ENCODE data around the gene CD34. TPM values are rescaled to one million over a fixed set of nuclear protein-coding genes. Genes with fewer than 3 reads are reported as not detected.

CD34 gene
- total and polyA plus RNA-seq, 2 donors (not counting 1 experiment from before 2014, with no cell fraction given), result under 0.01 to 0.51 TPM

GRCh38 chr1:207950750-207951149, 39.8 kb upstream of the CD34 start:
- H3K4me3 ChIP-seq (replicated peaks in 1 of 4; ENCODE audit: control extremely low read depth in 1 of 4, insufficient read depth in 1 of 4, low read depth in 3 of 4, low read length in 4 of 4), result no peak overlapping the region
- no peaks in the 10 kb centered on the region for H4K20me1 ChIP-seq (ENCODE audit: control insufficient read depth, extremely low read depth, insufficient read depth, low read length)
- no peak overlapping the region for H3K4me2 ChIP-seq (ENCODE audit: extremely low read depth, insufficient read depth, low read length)
- no peak overlapping the region for H3K9ac ChIP-seq (ENCODE audit: insufficient read depth, low read length)
- H3K79me2 ChIP-seq (ENCODE audit: control insufficient read depth, insufficient read depth, low read length), result no peaks in the 10 kb centered on the region
- DNase-seq (ENCODE audit: low read depth in 2 of 2), result no peak
- H3K36me3 ChIP-seq (ENCODE audit: control insufficient read depth, insufficient read depth, low read length), result no peaks in the 10 kb centered on the region
- no peak overlapping the region for H2AFZ ChIP-seq (ENCODE audit: low read length)
- H3K27ac ChIP-seq (ENCODE audit: insufficient read depth, low read length), result no peak overlapping the region
- H3K9me3 ChIP-seq (ENCODE audit: control insufficient read depth, insufficient read depth, low read depth, low read length), result no peaks in the 10 kb centered on the region
- peaks cover 8% of the 10 kb centered on the region for H3K27me3 ChIP-seq (ENCODE audit: control insufficient read depth, insufficient read depth, low read length)
- no peaks in the 10 kb centered on the region for H3K4me1 ChIP-seq (ENCODE audit: control insufficient read depth, extremely low read depth, insufficient read depth, low read length)
- TF ChIP-seq EZH2 (IDR thresholded peaks at IDR 0.05; ENCODE audit: low read length, missing control alignments), result no peak

GRCh38 chr1:207949571-207950195, 38.8 kb upstream of the CD34 start:
- H3K27me3 ChIP-seq (ENCODE audit: control insufficient read depth, insufficient read depth, low read length), result peaks cover 6% of the 10 kb centered on the region
- H3K79me2 ChIP-seq (ENCODE audit: control insufficient read depth, insufficient read depth, low read length), result no peaks in the 10 kb centered on the region
- no peaks in the 10 kb centered on the region for H3K36me3 ChIP-seq (ENCODE audit: control insufficient read depth, insufficient read depth, low read length)
- no peak for DNase-seq (ENCODE audit: low read depth in 2 of 2)
- no peaks in the 10 kb centered on the region for H3K4me1 ChIP-seq (ENCODE audit: control insufficient read depth, extremely low read depth, insufficient read depth, low read length)
- H3K4me3 ChIP-seq (replicated peaks in 1 of 4; ENCODE audit: control extremely low read depth in 1 of 4, insufficient read depth in 1 of 4, low read depth in 3 of 4, low read length in 4 of 4), result no peak overlapping the region
- H3K9ac ChIP-seq (ENCODE audit: insufficient read depth, low read length), result no peak overlapping the region
- no peak overlapping the region for H3K27ac ChIP-seq (ENCODE audit: insufficient read depth, low read length)
- no peak overlapping the region for H3K4me2 ChIP-seq (ENCODE audit: extremely low read depth, insufficient read depth, low read length)
- H2AFZ ChIP-seq (ENCODE audit: low read length), result no peak overlapping the region
- H4K20me1 ChIP-seq (ENCODE audit: control insufficient read depth, extremely low read depth, insufficient read depth, low read length), result no peaks in the 10 kb centered on the region
- no peaks in the 10 kb centered on the region for H3K9me3 ChIP-seq (ENCODE audit: control insufficient read depth, insufficient read depth, low read depth, low read length)
- TF ChIP-seq CTCF (conservative IDR thresholded peaks at IDR 0.05 in 1 of 2, IDR thresholded peaks at IDR 0.05 in 1 of 2; ENCODE audit: low read depth in 1 of 2, low read length in 2 of 2), result no peak

- Histone ChIP-seq H4K20me1 (ENCODE audit: control insufficient read depth, extremely low read depth, insufficient read depth, low read length) (no peaks in the 10 kb centered on the region), H3K79me2 (ENCODE audit: control insufficient read depth, insufficient read depth, low read length) (no peaks in the 10 kb centered on the region), H3K27ac (ENCODE audit: insufficient read depth, low read length) (no peak overlapping the region), H3K27me3 (ENCODE audit: control insufficient read depth, insufficient read depth, low read length) (peaks cover 6% of the 10 kb centered on the region), H3K9me3 (ENCODE audit: control insufficient read depth, insufficient read depth, low read depth, low read length) (no peaks in the 10 kb centered on the region), H3K4me1 (ENCODE audit: control insufficient read depth, extremely low read depth, insufficient read depth, low read length) (no peaks in the 10 kb centered on the region), H3K36me3 (ENCODE audit: control insufficient read depth, insufficient read depth, low read length) (no peaks in the 10 kb centered on the region), H3K4me3 (replicated peaks in 1 of 4; ENCODE audit: control extremely low read depth in 1 of 4, insufficient read depth in 1 of 4, low read depth in 3 of 4, low read length in 4 of 4) (no peak overlapping the region), H2AFZ (ENCODE audit: low read length) (no peak overlapping the region), H3K4me2 (ENCODE audit: extremely low read depth, insufficient read depth, low read length) (no peak overlapping the region), H3K9ac (ENCODE audit: insufficient read depth, low read length) (no peak overlapping the region)
- TF ChIP-seq EZH2 (IDR thresholded peaks at IDR 0.05; ENCODE audit: low read length, missing control alignments) (no peak), CTCF (conservative IDR thresholded peaks at IDR 0.05 in 1 of 2, IDR thresholded peaks at IDR 0.05 in 1 of 2; ENCODE audit: low read depth in 1 of 2, low read length in 2 of 2) (no peak)
- no peak for DNase-seq (ENCODE audit: low read depth in 2 of 2)
Observed at GRCh38 chr1:207948536-207949250, 37.8 kb upstream of the CD34 start.
